Left ventricle myocardium superior (tissue), 1 donor: ENCODE data around the gene ORMDL3. TPM values are rescaled to one million over a fixed set of nuclear protein-coding genes. Genes with fewer than 3 reads are reported as not detected.
"Not testable (repeated sequence)": the region's sequence is repeated elsewhere in the genome, so short reads cannot be mapped to it uniquely, and the experiment has no call there.

Experiments used
- ATAC-seq: fragments of 200-7000 bp; cut with Tn5 transposase; one replicate; pipeline ENCODE4 v1.9.1; 2020; ENCODE audit warnings: mild to moderate bottlenecking, moderate library complexity
- DNase-seq: peaks from one replicate; pipeline ENCODE4 v3.0.0-alpha.2; 2020
- intact Hi-C: fragments of 100-400 bp; cut with micrococcal nuclease; formaldehyde crosslinking; loops from one replicate; pipeline ENCODE4 v1.11.0; 2022
- total RNA-seq: library from RNA; stranded (reverse); fragmentation: NEBNext Ultra II Directional; extraction: Animal tissue kit (Norgen Biotek cat#: 25700); gene quantifications from one replicate; pipeline ENCODE4 v1.2.1, GENCODE V29; 2021
- donor health status: DM: no; HTN: yes; CAD: no; lungs with severe emphysema.

The ORMDL3 gene
- total RNA-seq, 1 donor from 2014 or later: 35.6 TPM

DNA sequence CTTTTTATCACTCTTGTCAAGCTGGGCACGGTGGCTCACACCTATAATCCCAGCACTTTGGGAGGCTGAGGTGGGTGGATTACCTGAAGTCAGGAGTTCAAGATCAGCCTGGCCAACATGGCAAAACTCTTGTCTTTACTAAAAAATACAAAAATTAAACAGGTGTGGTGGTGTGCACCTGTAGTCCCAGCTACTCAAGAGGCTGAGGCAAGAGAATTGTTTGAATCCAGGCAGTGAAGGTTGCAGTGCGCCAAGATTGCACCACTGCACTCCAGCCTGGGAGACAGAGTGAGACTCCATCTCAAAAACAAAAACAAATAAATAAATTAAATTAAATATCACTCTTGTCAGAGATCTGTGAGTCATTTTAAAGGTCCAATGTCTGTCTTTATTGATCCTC lies 25.4 kb downstream of the ORMDL3 start:
- ATAC-seq, intact Hi-C loops, DNase-seq: not testable (repeated sequence)

DNA sequence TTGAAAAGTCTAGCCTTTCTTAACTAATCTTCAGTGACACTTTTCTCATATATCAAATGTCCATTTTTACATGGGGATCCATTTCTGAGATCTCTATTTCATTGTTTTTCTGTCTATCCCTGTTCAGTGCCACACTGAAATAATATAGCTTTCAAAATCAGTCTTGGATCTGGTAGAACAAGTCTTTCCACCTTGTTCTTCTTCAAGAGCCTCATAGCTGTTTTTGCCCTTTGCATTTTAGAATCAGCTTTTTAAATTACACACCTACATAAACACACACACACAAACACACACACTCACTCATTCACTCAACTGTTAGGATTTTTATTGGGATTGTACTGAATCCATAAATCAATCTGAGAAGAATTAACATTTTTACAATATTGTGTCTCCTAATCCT lies 28.2 kb downstream of the ORMDL3 start:
- intact Hi-C loops: no loop called here
- ATAC-seq (no peak), DNase-seq (no peak)

DNA sequence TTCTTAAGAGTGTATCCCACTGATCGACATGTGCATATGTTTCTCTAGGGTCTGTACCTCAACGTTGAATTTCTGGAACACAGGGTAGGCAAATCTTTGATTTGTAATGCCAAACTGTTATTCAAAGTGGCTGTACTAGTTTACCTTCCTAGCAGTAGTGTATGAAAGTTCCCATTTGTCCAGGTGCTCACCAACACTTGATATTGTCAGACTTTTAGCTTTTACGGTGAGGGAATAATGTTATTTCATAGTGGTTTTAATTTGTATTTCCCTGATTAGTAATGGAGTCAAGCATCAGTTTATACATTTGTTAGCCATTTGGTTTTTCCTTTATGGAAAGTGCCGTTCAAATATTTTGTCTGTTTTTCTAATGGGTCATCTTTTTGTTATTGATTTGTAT lies 29.3 kb downstream of the ORMDL3 start:
- ATAC-seq: no peak
- no peak for DNase-seq
- intact Hi-C loops: no loop called here

DNA sequence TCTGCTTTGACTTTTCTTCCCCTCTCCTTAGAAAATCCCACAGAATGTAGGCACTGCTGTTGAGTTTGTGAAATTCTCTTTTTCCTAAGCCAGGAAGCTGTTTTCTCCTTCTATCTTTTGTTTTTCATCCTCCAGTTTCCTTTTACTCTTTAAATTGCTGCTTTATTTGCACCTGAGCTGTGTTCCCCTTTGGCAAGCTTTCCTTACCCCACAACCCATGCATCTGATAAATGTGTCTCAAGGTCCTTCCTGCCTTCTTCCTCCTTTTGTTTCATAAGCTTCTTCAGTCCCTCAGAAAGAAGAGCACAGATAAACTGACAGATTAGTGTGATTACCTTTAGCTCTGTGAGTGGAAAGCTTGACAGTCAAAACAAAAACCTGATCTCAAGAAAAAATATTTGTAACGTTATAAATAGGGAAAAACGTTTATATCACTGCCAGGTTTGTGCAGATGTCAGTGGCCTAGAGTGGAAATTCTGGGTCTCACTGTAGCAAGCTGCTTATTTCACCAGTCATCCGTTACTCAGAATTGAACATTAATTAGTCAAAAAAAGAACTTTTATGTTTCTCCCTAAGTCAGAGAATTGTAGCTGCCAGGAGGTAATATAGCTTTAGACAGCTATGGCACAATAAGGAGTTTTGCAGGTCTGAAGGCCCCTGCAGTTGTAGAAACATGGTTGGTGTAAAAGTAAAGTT lies 32.6 kb downstream of the ORMDL3 start:
- no peak for DNase-seq
- ATAC-seq: no peak
- intact Hi-C loops: no loop called here

DNA sequence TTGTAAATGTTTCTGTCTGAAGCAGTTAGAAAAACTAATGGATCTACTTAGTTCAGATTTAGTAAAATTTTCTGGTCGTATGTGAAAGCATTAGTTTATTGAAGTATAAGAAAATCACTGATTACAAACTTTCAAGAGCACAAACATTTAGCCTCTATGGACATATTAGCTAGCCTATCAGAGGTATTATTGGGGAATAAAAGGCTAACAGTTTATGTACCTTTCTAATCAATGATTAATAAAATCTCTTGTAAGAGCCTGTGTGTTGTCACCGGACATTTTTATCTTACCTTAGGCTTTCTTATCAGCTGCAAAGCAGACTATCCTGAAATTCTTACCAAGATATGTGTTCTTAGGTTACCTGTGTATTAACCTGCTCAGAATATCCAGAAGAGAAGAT lies 38.2 kb downstream of the ORMDL3 start:
- intact Hi-C loops: no loop called here
- DNase-seq (no peak), ATAC-seq (no peak)

DNA sequence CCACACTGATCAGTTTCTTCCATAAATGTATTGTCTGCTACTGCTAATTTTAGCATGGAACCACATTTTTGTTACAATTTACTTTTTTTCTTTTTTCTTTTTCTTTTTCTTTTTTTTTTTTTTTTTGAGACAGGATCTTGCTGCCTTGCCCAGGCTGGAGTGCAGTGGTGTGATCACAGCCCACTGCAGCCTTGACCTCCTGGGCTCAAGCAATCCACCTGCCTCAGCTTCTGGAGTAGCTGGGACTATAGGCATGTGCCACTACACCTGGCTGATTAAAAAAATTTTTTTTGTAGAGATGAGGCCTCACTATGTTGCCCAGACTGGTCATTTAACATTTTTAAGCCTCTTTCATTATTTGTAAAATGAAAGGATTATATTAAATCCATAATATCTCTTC lies 40.3 kb downstream of the ORMDL3 start:
- ATAC-seq: no peak
- intact Hi-C loops: no loop called here
- no peak for DNase-seq

DNA sequence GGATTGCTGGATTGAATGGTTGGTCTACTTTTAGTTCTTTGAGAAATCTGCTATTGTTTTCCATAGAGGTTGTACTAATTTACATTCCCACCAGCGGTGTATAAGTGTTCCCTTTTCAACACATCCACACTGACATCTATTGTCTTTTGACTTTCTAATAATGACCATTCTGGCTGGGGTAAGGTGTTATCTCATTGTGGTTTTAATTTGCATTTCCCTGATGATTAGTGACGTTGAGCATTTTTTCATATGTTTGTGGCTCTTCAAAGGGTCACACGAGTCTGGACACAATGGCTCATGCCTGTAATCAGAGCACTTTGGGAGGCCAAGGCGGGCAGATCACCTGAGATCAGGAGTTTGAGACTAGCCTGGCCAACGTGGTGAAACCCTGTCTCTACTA lies 41.3 kb downstream of the ORMDL3 start:
- intact Hi-C loops, DNase-seq, ATAC-seq: not testable (repeated sequence)

DNA sequence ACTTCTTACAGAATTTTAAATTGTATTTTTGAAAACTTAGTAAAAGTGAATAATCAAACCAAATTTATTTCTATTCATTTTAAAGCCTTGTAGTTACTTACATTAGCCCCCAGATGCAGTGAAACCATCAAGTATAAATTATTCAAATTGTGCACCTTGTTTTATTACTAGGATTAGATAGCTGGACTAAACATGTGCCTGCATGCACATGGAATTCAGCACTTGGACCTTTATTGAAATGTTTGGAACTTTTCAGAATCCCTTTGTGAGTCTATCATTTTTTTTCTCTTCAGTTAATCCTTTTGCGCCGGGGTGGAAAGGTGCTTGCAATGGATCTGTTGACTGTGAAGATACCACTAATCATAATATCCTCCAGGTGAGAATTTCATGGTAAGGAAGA lies 54.6 kb downstream of the ORMDL3 start:
- intact Hi-C loops: no loop called here
- DNase-seq (no peak), ATAC-seq (no peak)

DNA sequence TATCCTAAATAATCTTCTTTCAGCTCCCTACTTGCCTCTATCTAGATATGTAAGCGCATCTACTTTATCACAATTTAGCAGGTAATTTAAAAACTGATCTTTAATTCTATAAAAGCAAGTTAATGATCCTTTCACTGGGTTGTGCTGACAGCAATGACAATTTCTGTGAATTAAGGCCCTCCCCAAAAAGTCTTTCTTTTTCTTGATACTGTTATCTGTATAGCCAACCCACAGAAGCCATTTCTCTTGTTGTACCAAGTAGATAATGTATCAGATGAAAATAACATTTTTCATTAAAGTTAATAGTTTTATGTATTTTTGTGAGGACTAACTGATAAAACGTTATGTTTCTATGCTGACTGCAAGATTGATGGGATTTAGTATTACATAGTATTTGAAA lies 55.6 kb downstream of the ORMDL3 start:
- DNase-seq (no peak), ATAC-seq (no peak)
- intact Hi-C loops: no loop called here

Other genes starting within 250 kb of the ORMDL3 start
- 7.3 TPM for gene PGAP3, start 239.5 kb downstream of the ORMDL3 start, total RNA-seq
- 75.8 TPM for gene ERBB2, start 227.5 kb downstream of the ORMDL3 start, total RNA-seq
- gene MIEN1, start 197.1 kb downstream of the ORMDL3 start, total RNA-seq: 49.3 TPM
- 5.1 TPM for gene GRB7, start 189.7 kb downstream of the ORMDL3 start, total RNA-seq
- gene IKZF3, start 63.3 kb downstream of the ORMDL3 start, total RNA-seq: 0.42 TPM
- gene ZPBP2, start 59.4 kb downstream of the ORMDL3 start, total RNA-seq: not detected
- gene GSDMB, start 9.0 kb downstream of the ORMDL3 start, total RNA-seq: 2.6 TPM
- gene LRRC3C, start 131 bp upstream of the ORMDL3 start, total RNA-seq: not detected
- gene GSDMA, start 35.4 kb upstream of the ORMDL3 start, total RNA-seq: 0.52 TPM
- 83.4 TPM for gene PSMD3, start 53.2 kb upstream of the ORMDL3 start, total RNA-seq
- gene CSF3, start 87.8 kb upstream of the ORMDL3 start, total RNA-seq: not detected
- gene MED24, start 126.8 kb upstream of the ORMDL3 start, total RNA-seq: 56.9 TPM
- 98.1 TPM for gene THRA, start 135.4 kb upstream of the ORMDL3 start, total RNA-seq
- 21.5 TPM for gene NR1D1, start 173.0 kb upstream of the ORMDL3 start, total RNA-seq
- gene MSL1, start 194.4 kb upstream of the ORMDL3 start, total RNA-seq: 49.1 TPM
- gene CASC3, start 212.9 kb upstream of the ORMDL3 start, total RNA-seq: 48.1 TPM
- gene RAPGEFL1, start 249.9 kb upstream of the ORMDL3 start, total RNA-seq: 3.8 TPM